Activated naive CD4-positive, alpha-beta T cell treated with anti-CD3 and anti-CD28 coated beads, Interleukin-2, amount 10 ng/mL, durations not matched to agents 7 days and 5 days (primary cell): ENCODE results near the gene CDH23.

Experiments
- CTCF ChIA-PET: fragments of 350-600 bp; sonication (Branson Sonifier 250); formaldehyde crosslinking; loops from one replicate; lab custom pipeline; 2021; ENCODE audit warnings: antibody characterized with exemption; lab: Charles Lee
- DNase-seq: peaks from one replicate; pipeline ENCODE4 v3.0.0-alpha.2; 2020
- H3K27ac Mint-ChIP-seq: one replicate; pipeline ENCODE4 v1.8.0; 2021; ENCODE audit warnings: mild to moderate bottlenecking, moderate library complexity, mixed read lengths
- H3K27me3 Mint-ChIP-seq: one replicate; pipeline ENCODE4 v1.8.0; 2021; ENCODE audit warnings: mild to moderate bottlenecking, mixed read lengths
- H3K36me3 Mint-ChIP-seq: one replicate; pipeline ENCODE4 v1.8.0; 2021; ENCODE audit warnings: mixed read lengths
- H3K4me1 Mint-ChIP-seq: one replicate; pipeline ENCODE4 v1.8.0; 2021; ENCODE audit warnings: mixed read lengths
- H3K4me3 Mint-ChIP-seq: one replicate; pipeline ENCODE4 v1.8.0; 2021; ENCODE audit warnings: mild to moderate bottlenecking, moderate library complexity, mixed read lengths
- H3K9me3 Mint-ChIP-seq: one replicate; pipeline ENCODE4 v1.8.0; 2021; ENCODE audit warnings: mixed read lengths

Gene CDH23

GRCh38 chr10:71806704-71807556 is 410.2 kb downstream of the CDH23 start:
- CTCF ChIA-PET, result interaction anchor here (0.8 to 1.8 kb wide), 3 partner anchors 89 to 110 kb away, joined by 3 to 5 read pairs (median 4); no protein-coding TSS in a partner anchor
- no peak overlapping the region for H3K4me3 Mint-ChIP-seq
- H3K9me3 Mint-ChIP-seq, result no peaks in the 10 kb centered on the region
- no peak for DNase-seq
- H3K36me3 Mint-ChIP-seq, result no peaks in the 10 kb centered on the region
- H3K27me3 Mint-ChIP-seq, result peaks cover 11% of the 10 kb centered on the region
- H3K27ac Mint-ChIP-seq, result no peak overlapping the region
- H3K4me1 Mint-ChIP-seq, result no peaks in the 10 kb centered on the region

GRCh38 chr10:71807557-71808510 is 411.1 kb downstream of the CDH23 start:
- CTCF ChIA-PET, result interaction anchor here (1.8 kb wide), 1 partner anchor 100 kb away, joined by 4 read pairs; no protein-coding TSS in a partner anchor
- H3K4me1 Mint-ChIP-seq, result peaks cover 2% of the 10 kb centered on the region
- H3K36me3 Mint-ChIP-seq, result no peaks in the 10 kb centered on the region
- no peak for DNase-seq
- no peak overlapping the region for H3K27ac Mint-ChIP-seq
- peaks cover 9% of the 10 kb centered on the region for H3K27me3 Mint-ChIP-seq
- no peak overlapping the region for H3K4me3 Mint-ChIP-seq
- H3K9me3 Mint-ChIP-seq, result no peaks in the 10 kb centered on the region

GRCh38 chr10:71809628-71810027 is 412.9 kb downstream of the CDH23 start:
- Mint-ChIP-seq H3K4me3 (no peak overlapping the region), H3K36me3 (no peaks in the 10 kb centered on the region), H3K27ac (no peak overlapping the region), H3K27me3 (peaks cover 8% of the 10 kb centered on the region), H3K4me1 (peaks cover 2% of the 10 kb centered on the region), H3K9me3 (no peaks in the 10 kb centered on the region)
- CTCF ChIA-PET, result no interaction called here
- DNase-seq, result no peak

- Mint-ChIP-seq H3K9me3 (no peaks in the 10 kb centered on the region), H3K27me3 (peaks cover 6% of the 10 kb centered on the region), H3K27ac (no peak overlapping the region), H3K4me1 (peaks cover 2% of the 10 kb centered on the region), H3K4me3 (no peak overlapping the region), H3K36me3 (no peaks in the 10 kb centered on the region)
- CTCF ChIA-PET, result interaction anchor here (1.4 to 5.6 kb wide), 4 partner anchors 12 to 496 kb away, joined by 3 to 45 read pairs (median 5); no protein-coding TSS in a partner anchor
- DNase-seq, result no peak
Observed at GRCh38 chr10:71810048-71810750, 413.5 kb downstream of the CDH23 start.

- peaks cover 2% of the 10 kb centered on the region for H3K4me1 Mint-ChIP-seq
- H3K27ac Mint-ChIP-seq, result no peak overlapping the region
- CTCF ChIA-PET, result interaction anchor here (0.6 to 5.6 kb wide), 19 partner anchors 8 to 497 kb away, joined by 3 to 45 read pairs (median 5); partner anchors contain the start of gene VSIR
- peaks cover 6% of the 10 kb centered on the region for H3K36me3 Mint-ChIP-seq
- no peaks in the 10 kb centered on the region for H3K27me3 Mint-ChIP-seq
- DNase-seq, result no peak
- H3K4me3 Mint-ChIP-seq, result no peak overlapping the region
- H3K9me3 Mint-ChIP-seq, result no peaks in the 10 kb centered on the region
Observed at GRCh38 chr10:71811351-71811750, 414.6 kb downstream of the CDH23 start.

GRCh38 chr10:71812016-71812912 is 415.5 kb downstream of the CDH23 start:
- peak; percentile 84 for DNase-seq
- no peaks in the 10 kb centered on the region for H3K9me3 Mint-ChIP-seq
- CTCF ChIA-PET, result interaction anchor here (0.6 to 5.6 kb wide), 25 partner anchors 9 to 498 kb away, joined by 3 to 45 read pairs (median 4); partner anchors contain the start of genes SLC29A3 and VSIR
- peaks cover 2% of the 10 kb centered on the region for H3K4me1 Mint-ChIP-seq
- H3K27me3 Mint-ChIP-seq, result no peaks in the 10 kb centered on the region
- no peak overlapping the region for H3K4me3 Mint-ChIP-seq
- H3K27ac Mint-ChIP-seq, result no peak overlapping the region
- peaks cover 7% of the 10 kb centered on the region for H3K36me3 Mint-ChIP-seq

GRCh38 chr10:71812913-71813590 is 416.3 kb downstream of the CDH23 start:
- H3K4me1 Mint-ChIP-seq, result peaks cover 2% of the 10 kb centered on the region
- CTCF ChIA-PET, result interaction anchor here (0.8 to 5.6 kb wide), 9 partner anchors 13 to 494 kb away, joined by 3 to 45 read pairs (median 3); partner anchors contain the start of gene SLC29A3

GRCh38 chr10:71814922-71815411 is 418.2 kb downstream of the CDH23 start:
- no peaks in the 10 kb centered on the region for H3K27me3 Mint-ChIP-seq
- no peaks in the 10 kb centered on the region for H3K9me3 Mint-ChIP-seq
- CTCF ChIA-PET, result interaction anchor here (0.8 to 5.6 kb wide), 3 partner anchors 41 to 144 kb away, joined by 3 to 45 read pairs (median 3); partner anchors contain the start of gene VSIR
- peaks cover 27% of the 10 kb centered on the region for H3K36me3 Mint-ChIP-seq
- no peak overlapping the region for H3K4me3 Mint-ChIP-seq
- peaks cover 2% of the 10 kb centered on the region for H3K4me1 Mint-ChIP-seq
- H3K27ac Mint-ChIP-seq, result no peak overlapping the region
- DNase-seq, result no peak

More at GRCh38 chr10:71812913-71813590, 416.3 kb downstream of the CDH23 start:
- no peaks in the 10 kb centered on the region for H3K9me3 Mint-ChIP-seq
- H3K36me3 Mint-ChIP-seq, result peaks cover 13% of the 10 kb centered on the region
- no peak overlapping the region for H3K4me3 Mint-ChIP-seq
- no peak overlapping the region for H3K27ac Mint-ChIP-seq
- DNase-seq, result no peak
- no peaks in the 10 kb centered on the region for H3K27me3 Mint-ChIP-seq

- no peaks in the 10 kb centered on the region for H3K9me3 Mint-ChIP-seq
Observed at GRCh38 chr10:71815515-71816130, 418.9 kb downstream of the CDH23 start.

GRCh38 chr10:71816421-71816851 is 419.7 kb downstream of the CDH23 start:
- H3K9me3 Mint-ChIP-seq, result no peaks in the 10 kb centered on the region
- CTCF ChIA-PET, result no interaction called here
- no peak overlapping the region for H3K4me3 Mint-ChIP-seq
- no peak for DNase-seq
- no peak overlapping the region for H3K27ac Mint-ChIP-seq
- H3K27me3 Mint-ChIP-seq, result no peaks in the 10 kb centered on the region
- H3K36me3 Mint-ChIP-seq, result peaks cover 39% of the 10 kb centered on the region
- H3K4me1 Mint-ChIP-seq, result peaks cover 2% of the 10 kb centered on the region

More at GRCh38 chr10:71815515-71816130, 418.9 kb downstream of the CDH23 start:
- no peak overlapping the region for H3K4me3 Mint-ChIP-seq
- H3K27me3 Mint-ChIP-seq, result no peaks in the 10 kb centered on the region
- H3K27ac Mint-ChIP-seq, result no peak overlapping the region
- DNase-seq, result no peak
- H3K36me3 Mint-ChIP-seq, result peaks cover 31% of the 10 kb centered on the region
- peaks cover 2% of the 10 kb centered on the region for H3K4me1 Mint-ChIP-seq
- CTCF ChIA-PET, result interaction anchor here (5.6 kb wide), 1 partner anchor 109 kb away, joined by 45 read pairs; no protein-coding TSS in a partner anchor

- Mint-ChIP-seq H3K9me3 (no peaks in the 10 kb centered on the region), H3K36me3 (peaks cover 44% of the 10 kb centered on the region), H3K27me3 (no peaks in the 10 kb centered on the region), H3K4me1 (peaks cover 6% of the 10 kb centered on the region), H3K4me3 (no peak overlapping the region), H3K27ac (no peak overlapping the region)
- DNase-seq, result no peak
- CTCF ChIA-PET, result no interaction called here
Observed at GRCh38 chr10:71816936-71817618, 420.4 kb downstream of the CDH23 start.
